HL-60 (cell line): ENCODE measurements around the gene PRKAG2.

ENCODE experiments used
- DNase-seq, 2 experiments: peaks; one replicate each; pipeline ENCODE4 v3.0.0-alpha.2; 2010 to 2020; ENCODE audit warnings: low read depth in 1 of 2, low spot score in 1 of 2
- H3K27ac ChIP-seq: fragments of 250-450 bp; sonication (Bioruptor Pico); replicated peaks from 2 replicates; pipeline ENCODE4 v1.5.1; 2020; ENCODE audit warnings: mild to moderate bottlenecking, moderate library complexity
- H3K27me3 ChIP-seq: fragments of 250-450 bp; sonication (Bioruptor Pico); 2 replicates; pipeline ENCODE4 v1.5.1; 2021; ENCODE audit warnings: mild to moderate bottlenecking, moderate library complexity; ENCODE audit not compliant: insufficient read depth, poor library complexity, severe bottlenecking
- H3K4me3 ChIP-seq: replicated peaks from 2 replicates; pipeline ENCODE4 v1.5.1; 2011; ENCODE audit warnings: mild to moderate bottlenecking, control low read depth, low read length; ENCODE audit not compliant: insufficient read depth
- CTCF ChIP-seq: IDR thresholded peaks from one replicate; pipeline ENCODE4 v1.5.1; 2011; ENCODE audit warnings: low read length, control low read depth, inconsistent platforms; ENCODE audit not compliant: insufficient read depth
- GABPA ChIP-seq: IDR thresholded peaks from 2 replicates; pipeline ENCODE4 v1.6.1; 2012; ENCODE audit warnings: low read depth
- POLR2AphosphoS5 ChIP-seq: IDR thresholded peaks from 2 replicates; pipeline ENCODE4 v1.6.1; 2012; ENCODE audit warnings: low read depth
- SPI1 ChIP-seq: IDR thresholded peaks from 2 replicates; pipeline ENCODE4 v1.6.1; 2012; ENCODE audit warnings: low read depth, mild to moderate bottlenecking, borderline replicate concordance
- TF ChIP-seq, protein P1 (sequence below): IDR thresholded peaks from 2 replicates; pipeline ENCODE4 v1.6.1; 2012; ENCODE audit warnings: low read depth; ENCODE audit not compliant: insufficient replicate concordance

The PRKAG2 gene

GRCh38 chr7:151809146-151809863 lies 67.6 kb downstream of the PRKAG2 start:
- no peak for DNase-seq
- TF ChIP-seq SPI1: no peak
- TF ChIP-seq, protein P1, sequence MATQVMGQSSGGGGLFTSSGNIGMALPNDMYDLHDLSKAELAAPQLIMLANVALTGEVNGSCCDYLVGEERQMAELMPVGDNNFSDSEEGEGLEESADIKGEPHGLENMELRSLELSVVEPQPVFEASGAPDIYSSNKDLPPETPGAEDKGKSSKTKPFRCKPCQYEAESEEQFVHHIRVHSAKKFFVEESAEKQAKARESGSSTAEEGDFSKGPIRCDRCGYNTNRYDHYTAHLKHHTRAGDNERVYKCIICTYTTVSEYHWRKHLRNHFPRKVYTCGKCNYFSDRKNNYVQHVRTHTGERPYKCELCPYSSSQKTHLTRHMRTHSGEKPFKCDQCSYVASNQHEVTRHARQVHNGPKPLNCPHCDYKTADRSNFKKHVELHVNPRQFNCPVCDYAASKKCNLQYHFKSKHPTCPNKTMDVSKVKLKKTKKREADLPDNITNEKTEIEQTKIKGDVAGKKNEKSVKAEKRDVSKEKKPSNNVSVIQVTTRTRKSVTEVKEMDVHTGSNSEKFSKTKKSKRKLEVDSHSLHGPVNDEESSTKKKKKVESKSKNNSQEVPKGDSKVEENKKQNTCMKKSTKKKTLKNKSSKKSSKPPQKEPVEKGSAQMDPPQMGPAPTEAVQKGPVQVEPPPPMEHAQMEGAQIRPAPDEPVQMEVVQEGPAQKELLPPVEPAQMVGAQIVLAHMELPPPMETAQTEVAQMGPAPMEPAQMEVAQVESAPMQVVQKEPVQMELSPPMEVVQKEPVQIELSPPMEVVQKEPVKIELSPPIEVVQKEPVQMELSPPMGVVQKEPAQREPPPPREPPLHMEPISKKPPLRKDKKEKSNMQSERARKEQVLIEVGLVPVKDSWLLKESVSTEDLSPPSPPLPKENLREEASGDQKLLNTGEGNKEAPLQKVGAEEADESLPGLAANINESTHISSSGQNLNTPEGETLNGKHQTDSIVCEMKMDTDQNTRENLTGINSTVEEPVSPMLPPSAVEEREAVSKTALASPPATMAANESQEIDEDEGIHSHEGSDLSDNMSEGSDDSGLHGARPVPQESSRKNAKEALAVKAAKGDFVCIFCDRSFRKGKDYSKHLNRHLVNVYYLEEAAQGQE: no peak
- Histone ChIP-seq H3K27me3 (no peaks in the 10 kb centered on the region), H3K4me3 (no peak overlapping the region), H3K27ac (no peak overlapping the region)

DNA sequence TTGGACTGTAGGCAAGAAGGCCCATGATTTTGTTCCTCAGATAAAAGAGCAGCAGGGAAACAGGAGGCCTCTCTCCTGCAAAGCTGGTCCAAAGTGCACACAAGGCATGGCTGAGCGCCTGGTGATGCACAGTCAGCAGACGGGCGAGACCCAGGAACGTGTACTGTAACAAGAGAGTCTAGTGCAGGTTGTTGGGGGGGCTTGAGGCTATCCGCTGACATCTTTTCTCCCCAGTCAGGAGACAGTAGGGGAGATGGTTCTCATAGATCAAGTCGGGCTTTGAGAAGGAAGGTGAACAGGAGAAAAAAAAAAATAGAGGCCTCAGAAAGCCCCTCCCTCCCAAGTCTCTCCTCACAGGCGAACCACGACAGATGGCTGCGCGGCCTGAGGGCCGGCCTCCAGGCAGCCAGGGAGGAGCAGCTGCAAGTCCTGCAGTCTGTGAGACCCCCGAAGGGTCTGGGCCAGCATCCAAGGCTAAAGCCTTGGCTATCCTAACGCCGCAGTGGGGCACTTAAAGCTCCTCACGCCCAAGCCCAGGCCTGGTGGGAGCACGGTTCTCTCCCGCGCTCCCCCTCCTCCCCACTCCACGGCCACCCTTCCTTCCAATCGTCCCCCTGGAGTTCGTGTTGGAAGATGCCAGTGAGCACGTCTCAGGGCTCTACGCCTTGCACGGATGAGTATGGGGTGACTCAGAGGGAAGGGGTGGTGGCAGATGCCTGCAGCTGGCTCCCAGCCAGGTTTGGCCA lies 68.3 kb downstream of the PRKAG2 start:
- Histone ChIP-seq H3K27me3 (no peaks in the 10 kb centered on the region), H3K4me3 (no peak overlapping the region), H3K27ac (no peak overlapping the region)
- TF ChIP-seq, protein P1: no peak
- TF ChIP-seq SPI1 (no peak), GABPA (no peak), CTCF (no peak), POLR2AphosphoS5 (no peak)
- DNase-seq: no peak

DNA sequence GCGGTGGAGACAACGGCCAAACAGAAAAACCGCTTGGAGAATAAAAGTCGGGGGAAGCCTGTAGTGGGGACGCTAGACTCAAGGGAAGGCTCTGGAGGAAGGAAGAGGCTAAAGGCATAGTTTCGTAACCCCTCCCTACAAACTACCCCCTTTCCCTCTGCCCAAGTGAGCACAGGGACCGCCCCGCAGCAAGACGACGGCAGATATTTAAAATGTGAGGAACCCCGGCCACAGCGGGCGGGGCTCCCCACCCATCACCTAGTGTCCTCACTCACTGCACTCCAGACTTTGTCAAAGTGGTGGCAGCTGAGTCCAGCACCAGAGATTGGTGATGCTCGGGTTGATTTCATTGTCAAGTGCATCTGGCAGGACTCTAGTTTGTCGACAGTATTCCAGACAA lies 69.1 kb downstream of the PRKAG2 start:
- DNase-seq: peak in 1 of 2 experiments; percentile 21
- H3K4me3 ChIP-seq: no peak overlapping the region
- TF ChIP-seq, protein P1: no peak
- TF ChIP-seq SPI1 (no peak), GABPA (no peak), CTCF (no peak), POLR2AphosphoS5 (no peak)
- H3K27me3 ChIP-seq: no peaks in the 10 kb centered on the region
- no peak overlapping the region for H3K27ac ChIP-seq
